Endothelial cell of umbilical vein (primary cell): ENCODE measurements around the gene IL1RL2.

Experiments used
- POLR2A ChIP-seq: IDR thresholded peaks from 2 replicates; pipeline ENCODE4 v1.6.1; 2012; ENCODE audit warnings: low read depth, mild to moderate bottlenecking, control low read depth, low read length
- TF ChIP-seq, protein P1 (sequence below), 2 donors: IDR thresholded peaks; 1 replicate in 1 of 2; 2 replicates in 1 of 2; pipeline ENCODE4 v1.5.1; 2011; ENCODE audit warnings: low read length in 2 of 2, mild to moderate bottlenecking in 2 of 2, moderate library complexity in 2 of 2, control low read depth in 1 of 2, inconsistent platforms in 1 of 2, low read depth in 1 of 2; ENCODE audit not compliant: insufficient read depth in 1 of 2; ENCODE audit errors: extremely low read depth in 1 of 2

DNA sequence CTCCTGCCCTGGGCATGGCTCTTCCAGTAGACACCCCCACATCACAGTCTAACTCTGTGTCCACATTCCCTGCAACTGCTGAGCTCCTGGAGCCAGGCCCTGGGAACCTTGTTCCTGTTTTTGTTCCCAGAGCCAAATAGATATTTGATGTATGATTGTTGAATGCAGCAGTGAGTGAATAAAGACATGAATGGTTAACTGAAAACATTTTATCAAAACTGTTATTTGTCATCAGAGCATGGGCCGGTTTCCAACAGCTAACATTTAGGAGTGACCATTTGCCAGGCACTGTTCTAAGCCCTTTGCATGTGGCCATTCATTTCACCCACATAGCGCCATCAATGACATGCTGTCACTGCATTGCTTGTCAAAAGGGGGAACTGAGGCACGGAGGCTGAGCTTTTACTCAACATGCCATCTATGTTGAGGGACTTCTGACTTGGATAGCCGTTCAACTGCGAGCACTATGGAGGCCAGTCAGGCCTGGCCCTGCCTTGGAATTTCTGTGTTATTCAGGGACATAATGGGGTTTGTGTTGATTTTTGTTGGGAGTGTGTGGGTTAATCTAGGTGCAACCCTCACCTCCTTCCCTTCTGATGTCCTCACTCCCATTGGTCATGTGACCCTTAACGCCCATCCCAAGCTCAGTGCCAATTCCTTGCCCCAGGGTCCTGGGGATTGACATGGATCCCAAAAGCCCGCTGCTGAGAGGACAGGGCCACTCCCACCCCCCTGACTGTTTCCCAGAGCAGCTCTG lies 31.7 kb upstream of the IL1RL2 start:
- TF ChIP-seq, protein P1, sequence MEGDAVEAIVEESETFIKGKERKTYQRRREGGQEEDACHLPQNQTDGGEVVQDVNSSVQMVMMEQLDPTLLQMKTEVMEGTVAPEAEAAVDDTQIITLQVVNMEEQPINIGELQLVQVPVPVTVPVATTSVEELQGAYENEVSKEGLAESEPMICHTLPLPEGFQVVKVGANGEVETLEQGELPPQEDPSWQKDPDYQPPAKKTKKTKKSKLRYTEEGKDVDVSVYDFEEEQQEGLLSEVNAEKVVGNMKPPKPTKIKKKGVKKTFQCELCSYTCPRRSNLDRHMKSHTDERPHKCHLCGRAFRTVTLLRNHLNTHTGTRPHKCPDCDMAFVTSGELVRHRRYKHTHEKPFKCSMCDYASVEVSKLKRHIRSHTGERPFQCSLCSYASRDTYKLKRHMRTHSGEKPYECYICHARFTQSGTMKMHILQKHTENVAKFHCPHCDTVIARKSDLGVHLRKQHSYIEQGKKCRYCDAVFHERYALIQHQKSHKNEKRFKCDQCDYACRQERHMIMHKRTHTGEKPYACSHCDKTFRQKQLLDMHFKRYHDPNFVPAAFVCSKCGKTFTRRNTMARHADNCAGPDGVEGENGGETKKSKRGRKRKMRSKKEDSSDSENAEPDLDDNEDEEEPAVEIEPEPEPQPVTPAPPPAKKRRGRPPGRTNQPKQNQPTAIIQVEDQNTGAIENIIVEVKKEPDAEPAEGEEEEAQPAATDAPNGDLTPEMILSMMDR (IDR thresholded peaks at IDR 0.05; ENCODE audit: extremely low read depth in 1 of 2, insufficient read depth in 1 of 2, low read depth in 1 of 2, low read length in 2 of 2): no peak
- TF ChIP-seq POLR2A: no peak
